ENCODE measurements around the gene ANXA6.
A peak's percentile ranks its signal among the peaks of the same experiment; 100 is the strongest.
"Not testable (repeated sequence)": the region's sequence is repeated elsewhere in the genome, so short reads cannot be mapped to it uniquely, and the experiment has no call there.

Gene ANXA6

GRCh38 chr5:151157426-151158286, at the start of gene ANXA6:
TSS of gene ANXA6 (minus strand) at chr5:151157779. CDS start at chr5:151147901, 9,878 bp downstream.
- DNase-seq (ENCODE audit: low read depth), result peak; percentile 35

- DNase-seq (ENCODE audit: low read depth), result no peak
Measured at GRCh38 chr5:151205411-151205810, 47.8 kb upstream of the ANXA6 start.

- no peak for DNase-seq (ENCODE audit: low read depth)
Measured at GRCh38 chr5:151204051-151204450, 46.5 kb upstream of the ANXA6 start.

- peak; percentile 36 for DNase-seq (ENCODE audit: low read depth)
Measured at GRCh38 chr5:151202381-151203139, 45.0 kb upstream of the ANXA6 start.

GRCh38 chr5:151200913-151201595, 43.5 kb upstream of the ANXA6 start:
- no peak for DNase-seq (ENCODE audit: low read depth)

GRCh38 chr5:151199581-151200185, 42.1 kb upstream of the ANXA6 start:
- DNase-seq (ENCODE audit: low read depth), result no peak

- no peak for DNase-seq (ENCODE audit: low read depth)
Measured at GRCh38 chr5:151198861-151199260, 41.3 kb upstream of the ANXA6 start.

GRCh38 chr5:151197291-151197600, 39.7 kb upstream of the ANXA6 start:
- DNase-seq (ENCODE audit: low read depth), result not testable (repeated sequence)

GRCh38 chr5:151196556-151197290, 39.1 kb upstream of the ANXA6 start:
- DNase-seq (ENCODE audit: low read depth), result no peak

- DNase-seq (ENCODE audit: low read depth), result peak; percentile 49
Measured at GRCh38 chr5:151195622-151196021, 38.0 kb upstream of the ANXA6 start.

- DNase-seq (ENCODE audit: low read depth), result no peak
Measured at GRCh38 chr5:151192626-151193025, 35.0 kb upstream of the ANXA6 start.

- no peak for DNase-seq (ENCODE audit: low read depth)
Measured at GRCh38 chr5:151191661-151192060, 34.1 kb upstream of the ANXA6 start.

- DNase-seq (ENCODE audit: low read depth), result no peak
Measured at GRCh38 chr5:151189151-151189550, 31.6 kb upstream of the ANXA6 start.

GRCh38 chr5:151186538-151186937, 29.0 kb upstream of the ANXA6 start:
- DNase-seq (ENCODE audit: low read depth), result no peak

GRCh38 chr5:151186052-151186451, 28.5 kb upstream of the ANXA6 start:
- no peak for DNase-seq (ENCODE audit: low read depth)

- no peak for DNase-seq (ENCODE audit: low read depth)
Measured at GRCh38 chr5:151184316-151185042, 26.9 kb upstream of the ANXA6 start.

GRCh38 chr5:151183456-151184245, 26.1 kb upstream of the ANXA6 start:
- DNase-seq (ENCODE audit: low read depth), result no peak

- DNase-seq (ENCODE audit: low read depth), result no peak
Measured at GRCh38 chr5:151182976-151183375, 25.4 kb upstream of the ANXA6 start.

- DNase-seq (ENCODE audit: low read depth), result no peak
Measured at GRCh38 chr5:151182524-151182900, 24.9 kb upstream of the ANXA6 start.

Measured in stimulated activated CD4-positive, alpha-beta T cell treated with anti-CD3 and anti-CD28 coated beads, Interleukin-2, amount 100 ng/mL, for 4 hours (primary cell).